Measurements from ENCODE around the gene ALDH7A1.
A peak's percentile ranks its signal among the peaks of the same experiment; 100 is the strongest.

ALDH7A1 gene

GRCh38 chr5:126538579-126538978 lies 56.4 kb downstream of the ALDH7A1 start:
- H3K9me3 ChIP-seq (ENCODE audit: control extremely low read depth in 1 of 5, control insufficient read depth in 4 of 5, insufficient read depth in 2 of 5, low read depth in 1 of 5, low read length in 4 of 5) = no peaks in the 10 kb centered on the region
- H3K4me3 ChIP-seq (ENCODE audit: control insufficient read depth in 1 of 7, extremely low read depth in 1 of 7, insufficient read depth in 4 of 7, low read depth in 2 of 7, low read length in 6 of 7) = peak overlapping the region in 1 of 7 experiments; percentile 36
- 100% methylated on average over 1 of the region's 1 CpG for WGBS (ENCODE audit: insufficient coverage)
- no peaks in the 10 kb centered on the region for H3K27me3 ChIP-seq (replicated peaks in 2 of 5; ENCODE audit: control insufficient read depth in 4 of 5, insufficient read depth in 5 of 5, low read length in 4 of 5)
- H3K4me1 ChIP-seq (ENCODE audit: control extremely low read depth in 1 of 4, control insufficient read depth in 4 of 4, insufficient read depth in 4 of 4, low read length in 3 of 4) = peaks cover 3 to 7% (median 4%) of the 10 kb centered on the region in 4 experiments
- ChIA-PET POLR2A (no interaction called here), CTCF (interaction anchor here (0.6 to 2.7 kb wide), 11 partner anchors 11 to 229 kb away, joined by 3 to 11 read pairs (median 3); partner anchors contain the start of genes ALDH7A1 and GRAMD2B)
- H3K27ac ChIP-seq (ENCODE audit: insufficient read depth in 1 of 2, low read depth in 1 of 2, low read length in 2 of 2, poor library complexity in 1 of 2, severe bottlenecking in 2 of 2) = no peak overlapping the region
- no peak for DNase-seq
- H3K36me3 ChIP-seq (ENCODE audit: control insufficient read depth in 4 of 4, insufficient read depth in 4 of 4, low read length in 3 of 4) = no peaks in the 10 kb centered on the region

DNA sequence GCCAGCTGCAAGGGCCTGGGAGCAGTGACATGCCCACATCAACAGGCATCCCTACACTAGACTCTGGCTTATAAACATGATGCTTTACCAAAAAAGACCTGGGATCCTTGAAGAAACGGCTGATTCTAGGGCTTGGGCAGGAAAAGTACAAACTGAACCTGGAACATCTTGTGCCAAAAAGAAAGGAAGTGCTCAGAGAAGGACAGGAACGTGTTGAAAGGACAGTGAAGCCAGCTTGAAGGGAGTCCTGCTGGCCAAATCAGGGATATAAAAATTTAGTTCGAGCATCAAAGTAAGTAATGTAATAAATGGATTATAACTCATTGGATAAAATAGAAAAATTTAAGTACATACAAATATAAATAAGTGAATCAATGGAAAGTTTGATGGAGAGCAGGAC lies 58.1 kb downstream of the ALDH7A1 start:
- no peaks in the 10 kb centered on the region for H3K36me3 ChIP-seq (ENCODE audit: control insufficient read depth in 4 of 4, insufficient read depth in 4 of 4, low read length in 3 of 4)
- no peak overlapping the region for H3K4me3 ChIP-seq (ENCODE audit: control insufficient read depth in 1 of 7, extremely low read depth in 1 of 7, insufficient read depth in 4 of 7, low read depth in 2 of 7, low read length in 6 of 7)
- 82% methylated on average over 2 of the region's 3 CpGs for WGBS (ENCODE audit: insufficient coverage)
- DNase-seq = no peak
- H3K9me3 ChIP-seq (ENCODE audit: control extremely low read depth in 1 of 5, control insufficient read depth in 4 of 5, insufficient read depth in 2 of 5, low read depth in 1 of 5, low read length in 4 of 5) = no peaks in the 10 kb centered on the region
- peaks cover 0 to 5% (median 4%) of the 10 kb centered on the region in 4 experiments for H3K4me1 ChIP-seq (ENCODE audit: control extremely low read depth in 1 of 4, control insufficient read depth in 4 of 4, insufficient read depth in 4 of 4, low read length in 3 of 4)
- no peak overlapping the region for H3K27ac ChIP-seq (ENCODE audit: insufficient read depth in 1 of 2, low read depth in 1 of 2, low read length in 2 of 2, poor library complexity in 1 of 2, severe bottlenecking in 2 of 2)
- POLR2A ChIA-PET = no interaction called here
- no peaks in the 10 kb centered on the region for H3K27me3 ChIP-seq (replicated peaks in 2 of 5; ENCODE audit: control insufficient read depth in 4 of 5, insufficient read depth in 5 of 5, low read length in 4 of 5)
- CTCF ChIA-PET = interaction anchor here (1.0 to 2.5 kb wide), 2 partner anchors 36 to 198 kb away, joined by 3 to 5 read pairs; no protein-coding TSS in a partner anchor

DNA sequence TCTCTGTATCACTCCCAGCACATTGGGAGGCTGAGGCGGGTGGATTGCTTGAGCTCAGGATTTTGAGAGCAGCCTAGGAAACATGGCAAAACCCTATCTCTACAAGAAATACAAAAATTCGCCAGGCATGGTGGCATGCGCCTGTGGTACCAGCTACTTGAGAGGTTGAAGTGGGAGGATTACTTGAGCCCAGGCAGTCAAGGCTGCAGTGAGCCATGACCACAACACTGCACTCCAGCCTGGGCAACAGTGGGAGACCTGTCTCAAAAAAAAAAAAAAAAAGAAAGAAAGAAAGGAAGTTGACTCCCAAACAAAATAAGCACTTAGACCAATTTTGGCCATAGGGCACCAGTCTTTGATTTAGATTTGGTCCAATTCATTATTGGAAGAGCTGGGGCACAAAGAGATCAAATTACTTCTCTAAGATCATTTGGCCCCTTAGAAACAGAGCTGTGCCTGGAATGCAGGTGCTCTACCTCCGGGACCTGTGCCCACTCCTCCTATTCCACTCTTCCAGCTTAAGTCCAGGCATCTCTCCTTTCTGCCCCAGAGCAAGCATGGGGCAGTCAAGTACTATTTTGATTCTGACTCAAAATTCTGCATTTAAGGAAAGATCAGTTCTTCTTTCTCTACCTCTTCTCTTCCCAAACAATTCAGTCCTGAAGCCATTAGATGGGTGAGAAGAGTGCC lies 59.0 kb downstream of the ALDH7A1 start:
- POLR2A ChIA-PET = interaction anchor here (0.9 kb wide), 1 partner anchor 104 kb away, joined by 3 read pairs; no protein-coding TSS in a partner anchor
- H3K4me1 ChIP-seq (ENCODE audit: control extremely low read depth in 1 of 4, control insufficient read depth in 4 of 4, insufficient read depth in 4 of 4, low read length in 3 of 4) = peaks cover 0 to 5% (median 4%) of the 10 kb centered on the region in 4 experiments
- H3K9me3 ChIP-seq (ENCODE audit: control extremely low read depth in 1 of 5, control insufficient read depth in 4 of 5, insufficient read depth in 2 of 5, low read depth in 1 of 5, low read length in 4 of 5) = no peaks in the 10 kb centered on the region
- H3K27ac ChIP-seq (ENCODE audit: insufficient read depth in 1 of 2, low read depth in 1 of 2, low read length in 2 of 2, poor library complexity in 1 of 2, severe bottlenecking in 2 of 2) = no peak overlapping the region
- CTCF ChIA-PET = interaction anchor here (1.2 to 3.6 kb wide), 5 partner anchors 13 to 197 kb away, joined by 3 to 22 read pairs (median 5); no protein-coding TSS in a partner anchor
- 91% methylated on average over 3 of the region's 4 CpGs for WGBS (ENCODE audit: insufficient coverage)
- H3K27me3 ChIP-seq (replicated peaks in 2 of 5; ENCODE audit: control insufficient read depth in 4 of 5, insufficient read depth in 5 of 5, low read length in 4 of 5) = no peaks in the 10 kb centered on the region
- H3K36me3 ChIP-seq (ENCODE audit: control insufficient read depth in 4 of 4, insufficient read depth in 4 of 4, low read length in 3 of 4) = no peaks in the 10 kb centered on the region
- no peak for DNase-seq
- no peak overlapping the region for H3K4me3 ChIP-seq (ENCODE audit: control insufficient read depth in 1 of 7, extremely low read depth in 1 of 7, insufficient read depth in 4 of 7, low read depth in 2 of 7, low read length in 6 of 7)

- no peak overlapping the region for H3K4me3 ChIP-seq (ENCODE audit: control insufficient read depth in 1 of 7, extremely low read depth in 1 of 7, insufficient read depth in 4 of 7, low read depth in 2 of 7, low read length in 6 of 7)
- DNase-seq = no peak
Observed at GRCh38 chr5:126534553-126534952, 60.5 kb downstream of the ALDH7A1 start.

GRCh38 chr5:126531543-126532120 lies 63.4 kb downstream of the ALDH7A1 start:
- no peak overlapping the region for H3K27ac ChIP-seq (ENCODE audit: insufficient read depth in 1 of 2, low read depth in 1 of 2, low read length in 2 of 2, poor library complexity in 1 of 2, severe bottlenecking in 2 of 2)
- H3K9me3 ChIP-seq (ENCODE audit: control extremely low read depth in 1 of 5, control insufficient read depth in 4 of 5, insufficient read depth in 2 of 5, low read depth in 1 of 5, low read length in 4 of 5) = no peaks in the 10 kb centered on the region
- no peaks in the 10 kb centered on the region for H3K27me3 ChIP-seq (replicated peaks in 2 of 5; ENCODE audit: control insufficient read depth in 4 of 5, insufficient read depth in 5 of 5, low read length in 4 of 5)
- H3K4me3 ChIP-seq (ENCODE audit: control insufficient read depth in 1 of 7, extremely low read depth in 1 of 7, insufficient read depth in 4 of 7, low read depth in 2 of 7, low read length in 6 of 7) = no peak overlapping the region
- no peaks in the 10 kb centered on the region for H3K36me3 ChIP-seq (ENCODE audit: control insufficient read depth in 4 of 4, insufficient read depth in 4 of 4, low read length in 3 of 4)
- no peak for DNase-seq
- H3K4me1 ChIP-seq (ENCODE audit: control extremely low read depth in 1 of 4, control insufficient read depth in 4 of 4, insufficient read depth in 4 of 4, low read length in 3 of 4) = no peaks in the 10 kb centered on the region
- CTCF ChIA-PET = interaction anchor here (0.7 to 1.4 kb wide), 4 partner anchors 17 to 176 kb away, joined by 3 read pairs; no protein-coding TSS in a partner anchor
- 100% methylated on average over 3 of the region's 4 CpGs for WGBS (ENCODE audit: insufficient coverage)
- POLR2A ChIA-PET = no interaction called here

More at GRCh38 chr5:126534553-126534952, 60.5 kb downstream of the ALDH7A1 start:
- Histone ChIP-seq H3K36me3 (ENCODE audit: control insufficient read depth in 4 of 4, insufficient read depth in 4 of 4, low read length in 3 of 4) (no peaks in the 10 kb centered on the region), H3K27ac (ENCODE audit: insufficient read depth in 1 of 2, low read depth in 1 of 2, low read length in 2 of 2, poor library complexity in 1 of 2, severe bottlenecking in 2 of 2) (no peak overlapping the region), H3K27me3 (replicated peaks in 2 of 5; ENCODE audit: control insufficient read depth in 4 of 5, insufficient read depth in 5 of 5, low read length in 4 of 5) (no peaks in the 10 kb centered on the region), H3K4me1 (ENCODE audit: control extremely low read depth in 1 of 4, control insufficient read depth in 4 of 4, insufficient read depth in 4 of 4, low read length in 3 of 4) (peaks cover 0 to 5% (median 4%) of the 10 kb centered on the region in 4 experiments), H3K9me3 (ENCODE audit: control extremely low read depth in 1 of 5, control insufficient read depth in 4 of 5, insufficient read depth in 2 of 5, low read depth in 1 of 5, low read length in 4 of 5) (no peaks in the 10 kb centered on the region)
- POLR2A ChIA-PET = no interaction called here
- CTCF ChIA-PET = interaction anchor here (1.2 to 3.6 kb wide), 7 partner anchors 11 to 196 kb away, joined by 3 to 22 read pairs (median 6); no protein-coding TSS in a partner anchor
- WGBS (ENCODE audit: insufficient coverage) = 100% methylated on average over 1 of the region's 1 CpG

- POLR2A ChIA-PET = no interaction called here
- DNase-seq = no peak
- CTCF ChIA-PET = interaction anchor here (0.8 to 1.0 kb wide), 2 partner anchors 11 to 169 kb away, joined by 3 read pairs; no protein-coding TSS in a partner anchor
- Histone ChIP-seq H3K4me1 (ENCODE audit: control extremely low read depth in 1 of 4, control insufficient read depth in 4 of 4, insufficient read depth in 4 of 4, low read length in 3 of 4) (no peaks in the 10 kb centered on the region), H3K27ac (ENCODE audit: insufficient read depth in 1 of 2, low read depth in 1 of 2, low read length in 2 of 2, poor library complexity in 1 of 2, severe bottlenecking in 2 of 2) (no peak overlapping the region), H3K9me3 (ENCODE audit: control extremely low read depth in 1 of 5, control insufficient read depth in 4 of 5, insufficient read depth in 2 of 5, low read depth in 1 of 5, low read length in 4 of 5) (peaks cover 0 to 4% (median 0%) of the 10 kb centered on the region in 5 experiments), H3K4me3 (ENCODE audit: control insufficient read depth in 1 of 7, extremely low read depth in 1 of 7, insufficient read depth in 4 of 7, low read depth in 2 of 7, low read length in 6 of 7) (no peak overlapping the region), H3K36me3 (ENCODE audit: control insufficient read depth in 4 of 4, insufficient read depth in 4 of 4, low read length in 3 of 4) (no peaks in the 10 kb centered on the region), H3K27me3 (replicated peaks in 2 of 5; ENCODE audit: control insufficient read depth in 4 of 5, insufficient read depth in 5 of 5, low read length in 4 of 5) (no peaks in the 10 kb centered on the region)
Observed at GRCh38 chr5:126527892-126528291, 67.1 kb downstream of the ALDH7A1 start.

DNA sequence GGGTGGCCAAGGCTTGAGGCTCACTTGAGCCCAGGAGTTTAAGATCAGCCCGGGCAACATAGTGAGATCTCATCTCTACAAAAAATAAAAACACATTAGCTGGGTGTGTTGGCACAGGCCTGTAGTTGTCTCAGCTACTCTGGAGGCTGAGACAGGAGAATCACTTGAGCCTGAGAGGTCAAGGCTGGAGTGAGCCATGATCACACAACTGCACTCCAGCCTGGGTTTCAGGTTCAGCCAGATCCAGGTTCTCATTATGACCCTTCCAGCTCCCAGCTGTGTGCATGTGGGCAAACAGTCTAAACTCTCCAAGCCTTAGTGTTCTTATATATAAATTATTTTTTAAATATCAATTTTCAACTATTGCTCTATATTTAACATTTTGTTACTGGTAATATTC lies 67.9 kb downstream of the ALDH7A1 start:
- no CpG with 5 or more reads among the region's 1 CpG for WGBS (ENCODE audit: insufficient coverage)
- no peak for DNase-seq
- POLR2A ChIA-PET = no interaction called here

More for the DNA sequence above, 67.9 kb downstream of the ALDH7A1 start:
- H3K9me3 ChIP-seq (ENCODE audit: control extremely low read depth in 1 of 5, control insufficient read depth in 4 of 5, insufficient read depth in 2 of 5, low read depth in 1 of 5, low read length in 4 of 5) = peaks cover 0 to 4% (median 0%) of the 10 kb centered on the region in 5 experiments
- no peaks in the 10 kb centered on the region for H3K27me3 ChIP-seq (replicated peaks in 2 of 5; ENCODE audit: control insufficient read depth in 4 of 5, insufficient read depth in 5 of 5, low read length in 4 of 5)
- H3K27ac ChIP-seq (ENCODE audit: insufficient read depth in 1 of 2, low read depth in 1 of 2, low read length in 2 of 2, poor library complexity in 1 of 2, severe bottlenecking in 2 of 2) = no peak overlapping the region
- H3K36me3 ChIP-seq (ENCODE audit: control insufficient read depth in 4 of 4, insufficient read depth in 4 of 4, low read length in 3 of 4) = no peaks in the 10 kb centered on the region
- H3K4me3 ChIP-seq (ENCODE audit: control insufficient read depth in 1 of 7, extremely low read depth in 1 of 7, insufficient read depth in 4 of 7, low read depth in 2 of 7, low read length in 6 of 7) = no peak overlapping the region
- CTCF ChIA-PET = interaction anchor here (1.0 kb wide), 1 partner anchor 12 kb away, joined by 3 read pairs; no protein-coding TSS in a partner anchor
- H3K4me1 ChIP-seq (ENCODE audit: control extremely low read depth in 1 of 4, control insufficient read depth in 4 of 4, insufficient read depth in 4 of 4, low read length in 3 of 4) = no peaks in the 10 kb centered on the region

All from common myeloid progenitor, CD34-positive (primary cell).